Smooth muscle cell (in vitro differentiated cells): Measurements from ENCODE around the gene NUP205. TPM values are rescaled to one million over a fixed set of nuclear protein-coding genes. Genes with fewer than 3 reads are reported as not detected.

Source experiments
- DNase-seq: peaks from one replicate; lab custom pipeline; 2025; ENCODE audit not compliant: unreplicated experiment; lab: John Stamatoyannopoulos, UW
- H2AFZ ChIP-seq: fragments of 200-600 bp; sonication (generic); 2 replicates; pipeline ENCODE4 v1.6.0; 2016; ENCODE audit warnings: antibody characterized with exemption, low read depth, mild to moderate bottlenecking
- H3F3A ChIP-seq: fragments of 200-600 bp; sonication (generic); 2 replicates; pipeline ENCODE4 v1.6.0; 2017; ENCODE audit warnings: antibody characterized with exemption, low read depth
- H3K27ac ChIP-seq: fragments of 200-600 bp; sonication (generic); 2 replicates; pipeline ENCODE4 v1.5.1; 2016; ENCODE audit warnings: low read depth, mild to moderate bottlenecking
- H3K27me3 ChIP-seq: fragments of 200-600 bp; sonication (generic); 2 replicates; pipeline ENCODE4 v1.6.1; 2016; ENCODE audit warnings: low read depth, mild to moderate bottlenecking
- H3K36me3 ChIP-seq: fragments of 200-600 bp; sonication (generic); 2 replicates; pipeline ENCODE4 v1.5.1; 2016; ENCODE audit warnings: low read depth
- H3K4me1 ChIP-seq: fragments of 200-600 bp; sonication (generic); 2 replicates; pipeline ENCODE4 v1.5.1; 2016; ENCODE audit warnings: low read depth
- H3K4me2 ChIP-seq: fragments of 200-600 bp; sonication (generic); 2 replicates; pipeline ENCODE4 v1.6.0; 2016; ENCODE audit warnings: mild to moderate bottlenecking
- H3K4me3 ChIP-seq: fragments of 200-600 bp; sonication (generic); 2 replicates; pipeline ENCODE4 v1.5.1; 2016; ENCODE audit warnings: mild to moderate bottlenecking
- H3K79me2 ChIP-seq: fragments of 200-600 bp; sonication (generic); 2 replicates; pipeline ENCODE4 v1.6.0; 2016; ENCODE audit warnings: low read depth, mild to moderate bottlenecking
- H3K9ac ChIP-seq: fragments of 200-600 bp; sonication (generic); 2 replicates; pipeline ENCODE4 v1.6.0; 2016; ENCODE audit warnings: low read depth
- H3K9me3 ChIP-seq: fragments of 200-600 bp; sonication (generic); replicated peaks from 2 replicates; pipeline ENCODE4 v1.5.1; 2016; ENCODE audit warnings: low read depth
- H4K20me1 ChIP-seq: fragments of 200-600 bp; sonication (generic); 2 replicates; pipeline ENCODE4 v1.6.0; 2016; ENCODE audit warnings: low read depth
- CTCF ChIP-seq: fragments of 200-600 bp; sonication (generic); IDR thresholded peaks from 2 replicates; pipeline ENCODE4 v1.5.1; 2017; ENCODE audit warnings: borderline replicate concordance, mild to moderate bottlenecking, antibody characterized with exemption; ENCODE audit not compliant: insufficient read depth, poor library complexity, severe bottlenecking
- WGBS: methylation state at CpG from one replicate; pipeline ENCODE4 v1.1.7; 2016; ENCODE audit warnings: low lambda C conversion rate; 5-methylcytosine and 5-hydroxymethylcytosine counted together
- polyA plus RNA-seq: library from polyadenylated mRNA; unstranded; fragments of >200 nt; fragmentation: Nextera tagmentation; extraction: Ambion mirVana; gene quantifications from 2 replicates; pipeline ENCODE4 v1.2.1, GENCODE V29; 2016
- total RNA-seq: library from RNA; depleted of rRNA; stranded (reverse); fragments of >200 nt; gene quantifications from 2 replicates; pipeline ENCODE4 v1.2.3, GENCODE V29; 2014

The NUP205 gene
- total and polyA plus RNA-seq, 2 experiments from 2014 or later, result 17.3 to 69.6 TPM

DNA sequence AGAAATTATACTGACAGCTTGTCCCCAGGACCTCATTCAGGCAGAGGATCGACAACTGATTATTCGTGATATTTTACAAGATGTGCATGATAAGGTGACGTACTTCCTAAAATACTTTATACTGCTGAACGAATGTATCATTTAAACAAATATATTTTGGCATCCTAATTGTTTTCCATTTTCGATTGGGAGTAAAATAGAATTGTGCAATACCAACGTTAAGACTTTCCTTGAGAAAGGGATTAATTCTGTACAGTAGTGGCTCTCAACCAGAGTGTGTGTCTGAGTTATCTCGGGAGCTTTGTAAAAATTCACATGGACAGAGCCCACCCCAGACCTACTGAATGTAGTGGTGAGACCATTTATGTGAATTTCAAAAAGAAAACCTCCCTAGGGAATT lies 60.8 kb downstream of the NUP205 start:
- no peak overlapping the region for H3K4me3 ChIP-seq
- no peak for DNase-seq
- no peaks in the 10 kb centered on the region for H4K20me1 ChIP-seq
- H3K4me1 ChIP-seq, result no peaks in the 10 kb centered on the region
- no peaks in the 10 kb centered on the region for H3K9me3 ChIP-seq
- H3K36me3 ChIP-seq, result peaks cover 14% of the 10 kb centered on the region
- no peaks in the 10 kb centered on the region for H3F3A ChIP-seq
- 97% methylated on average over 7 of the region's 7 CpGs for WGBS
- H3K27me3 ChIP-seq, result no peaks in the 10 kb centered on the region
- no peak overlapping the region for H2AFZ ChIP-seq
- no peak overlapping the region for H3K9ac ChIP-seq
- H3K79me2 ChIP-seq, result no peaks in the 10 kb centered on the region
- TF ChIP-seq CTCF, result no peak
- H3K4me2 ChIP-seq, result no peak overlapping the region
- H3K27ac ChIP-seq, result no peak overlapping the region

DNA sequence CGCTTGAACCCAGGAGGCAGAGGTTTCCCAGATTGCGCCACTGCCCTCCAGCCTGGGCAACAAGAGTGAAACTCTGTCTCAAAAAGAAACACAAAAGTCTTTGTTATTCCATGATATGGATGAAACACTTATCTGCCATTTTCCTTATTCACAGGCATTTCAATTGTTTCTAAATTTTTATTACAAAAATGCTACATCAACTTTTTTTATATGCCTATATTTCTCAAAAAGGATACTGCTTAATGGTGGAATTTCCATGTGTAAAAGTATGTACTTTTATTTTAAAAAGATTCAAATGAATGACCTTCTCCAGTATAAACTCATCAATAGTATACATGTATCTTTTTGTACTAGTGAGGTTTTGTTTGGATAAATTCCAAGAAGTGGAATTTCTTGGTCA lies 62.7 kb downstream of the NUP205 start:
- Histone ChIP-seq H3K36me3 (peaks cover 11% of the 10 kb centered on the region), H3K4me2 (no peak overlapping the region), H3K27me3 (no peaks in the 10 kb centered on the region), H3K9ac (no peak overlapping the region), H3K79me2 (no peaks in the 10 kb centered on the region), H3K4me3 (no peak overlapping the region), H3K27ac (no peak overlapping the region), H2AFZ (no peak overlapping the region), H3F3A (no peaks in the 10 kb centered on the region), H3K4me1 (no peaks in the 10 kb centered on the region), H3K9me3 (no peaks in the 10 kb centered on the region), H4K20me1 (no peaks in the 10 kb centered on the region)
- TF ChIP-seq CTCF, result no peak
- 96% methylated on average over 2 of the region's 2 CpGs for WGBS
- no peak for DNase-seq

- Histone ChIP-seq H3K27me3 (no peaks in the 10 kb centered on the region), H3K4me1 (no peaks in the 10 kb centered on the region), H4K20me1 (no peaks in the 10 kb centered on the region), H3K36me3 (peaks cover 12% of the 10 kb centered on the region), H3K4me3 (no peak overlapping the region), H3K27ac (no peak overlapping the region), H3K9me3 (no peaks in the 10 kb centered on the region), H3K9ac (no peak overlapping the region), H2AFZ (no peak overlapping the region), H3K4me2 (no peak overlapping the region), H3F3A (no peaks in the 10 kb centered on the region), H3K79me2 (no peaks in the 10 kb centered on the region)
- peak; percentile 90 for TF ChIP-seq CTCF
- no peak for DNase-seq
- 88% methylated on average over 1 of the region's 1 CpG for WGBS
Observed at GRCh38 chr7:135620980-135621850, 63.5 kb downstream of the NUP205 start.
